ENCODE data around the gene MED25.
A peak's percentile ranks its signal among the peaks of the same experiment; 100 is the strongest.

MED25 gene

DNA sequence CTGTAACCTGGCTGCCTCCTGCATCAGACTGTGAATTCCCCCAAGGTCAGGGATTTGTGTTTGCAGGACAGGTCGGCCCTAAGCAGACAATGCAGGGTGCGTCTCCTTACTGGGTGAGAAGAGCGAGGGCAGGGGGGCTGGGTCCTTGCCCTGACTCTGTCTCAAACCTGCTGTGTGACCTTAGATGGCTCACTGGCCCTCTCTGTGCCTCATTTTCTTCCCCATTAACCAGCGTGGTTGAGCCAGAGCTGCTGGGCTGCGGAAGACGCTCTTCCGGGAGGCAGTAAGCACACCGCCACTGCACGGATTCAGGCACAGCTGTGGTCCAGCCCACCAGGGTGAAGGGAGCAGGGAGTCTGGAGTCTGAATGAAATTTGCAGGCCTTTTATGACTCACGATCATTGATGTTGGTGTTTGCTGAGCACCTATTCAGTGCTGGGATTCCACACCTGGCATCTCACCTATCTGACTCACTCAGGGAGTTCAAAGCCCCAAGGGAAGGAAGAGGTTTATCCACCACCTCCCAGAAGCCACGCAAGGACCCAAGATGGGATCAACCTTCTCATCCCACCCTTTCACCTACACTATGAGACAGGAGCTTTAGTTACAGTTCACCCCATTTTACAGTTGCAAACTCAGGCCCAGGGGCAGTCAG is 56.5 kb downstream of the MED25 start:
- ChIA-PET POLR2A (interaction anchor here (3.5 kb wide), 1 partner anchor 62 kb away, joined by 14 read pairs; the partner anchor contains the start of gene FUZ), CTCF (no interaction called here)
- TF ChIP-seq ELF4 (IDR thresholded peaks at IDR 0.05) (no peak), ZNF384 (IDR thresholded peaks at IDR 0.05) (no peak), HDGF (IDR thresholded peaks at IDR 0.05; ENCODE audit: borderline replicate concordance) (no peak), PKNOX1 (IDR thresholded peaks at IDR 0.05) (no peak), CTBP1 (IDR thresholded peaks at IDR 0.05; ENCODE audit: borderline replicate concordance) (no peak), LEF1 (IDR thresholded peaks at IDR 0.05; ENCODE audit: borderline replicate concordance) (no peak), L3MBTL2 (conservative IDR thresholded peaks at IDR 0.05) (no peak), SP1 (IDR thresholded peaks at IDR 0.05) (no peak), TARDBP (IDR thresholded peaks at IDR 0.05) (no peak), FOXM1 (IDR thresholded peaks at IDR 0.05; ENCODE audit: borderline replicate concordance) (no peak), NFRKB (IDR thresholded peaks at IDR 0.05) (no peak), FOXA1 (IDR thresholded peaks at IDR 0.05) (no peak), BHLHE40 (IDR thresholded peaks at IDR 0.05; ENCODE audit: borderline replicate concordance) (no peak), SUZ12 (IDR thresholded peaks at IDR 0.05) (no peak), ARNT (IDR thresholded peaks at IDR 0.05) (no peak), FOXK2 (IDR thresholded peaks at IDR 0.05) (no peak)
- DNase-seq (ENCODE audit: extremely low spot score) = no peak

- no peak for DNase-seq (ENCODE audit: extremely low spot score)
- POLR2A ChIA-PET = interaction anchor here (1.4 to 3.5 kb wide), 3 partner anchors 11 to 62 kb away, joined by 3 to 26 read pairs (median 14); partner anchors contain the start of gene FUZ
- TF ChIP-seq SUZ12 (IDR thresholded peaks at IDR 0.05) (no peak), TARDBP (IDR thresholded peaks at IDR 0.05) (no peak), PKNOX1 (IDR thresholded peaks at IDR 0.05) (no peak), HDGF (IDR thresholded peaks at IDR 0.05; ENCODE audit: borderline replicate concordance) (no peak), FOXM1 (IDR thresholded peaks at IDR 0.05; ENCODE audit: borderline replicate concordance) (no peak), L3MBTL2 (conservative IDR thresholded peaks at IDR 0.05) (no peak), BHLHE40 (IDR thresholded peaks at IDR 0.05; ENCODE audit: borderline replicate concordance) (no peak), FOXA1 (IDR thresholded peaks at IDR 0.05) (no peak), CTBP1 (IDR thresholded peaks at IDR 0.05; ENCODE audit: borderline replicate concordance) (no peak), ARNT (IDR thresholded peaks at IDR 0.05) (no peak), NFRKB (IDR thresholded peaks at IDR 0.05) (no peak), FOXK2 (IDR thresholded peaks at IDR 0.05) (no peak), LEF1 (IDR thresholded peaks at IDR 0.05; ENCODE audit: borderline replicate concordance) (no peak), ELF4 (IDR thresholded peaks at IDR 0.05) (no peak), ZNF384 (IDR thresholded peaks at IDR 0.05) (no peak), SP1 (IDR thresholded peaks at IDR 0.05) (no peak)
- CTCF ChIA-PET = no interaction called here
Measured at GRCh38 chr19:49875177-49875576, 57.1 kb downstream of the MED25 start.

DNA sequence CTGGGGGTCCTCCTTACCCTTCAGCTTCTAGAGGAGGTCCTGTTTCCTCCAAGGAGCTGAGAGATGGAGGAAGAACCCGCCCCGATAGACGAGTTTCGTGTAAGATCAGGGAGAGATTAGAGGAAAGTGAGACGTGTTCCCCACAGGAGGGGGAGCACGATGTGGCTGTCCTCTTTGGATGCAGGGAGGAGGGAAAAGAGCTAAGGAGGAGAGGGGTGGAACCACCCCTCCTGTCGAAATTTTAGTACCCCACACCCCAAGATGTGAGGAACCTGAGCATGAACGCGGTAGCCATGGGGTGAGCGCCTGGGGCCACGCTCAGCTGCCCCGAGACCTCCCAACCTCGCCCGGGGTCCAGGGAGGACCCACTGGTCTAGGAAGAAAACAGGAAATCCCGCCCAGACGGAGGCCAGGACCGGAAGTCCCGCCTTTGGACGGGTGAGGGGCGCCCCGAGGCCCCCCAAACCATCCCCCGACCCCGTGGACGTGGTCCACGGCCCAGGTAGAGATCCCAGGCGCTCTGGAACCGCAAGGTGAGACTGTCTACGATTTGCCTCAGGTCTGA is 57.9 kb downstream of the MED25 start:
- DNase-seq (ENCODE audit: extremely low spot score) = peak; percentile 57
- ChIA-PET POLR2A (interaction anchor here (0.7 to 3.5 kb wide), 12 partner anchors 7 to 68 kb away, joined by 3 to 26 read pairs (median 10); partner anchors contain the start of genes ATF5, FUZ, NUP62 and PTOV1), CTCF (interaction anchor here (0.6 kb wide), 1 partner anchor 371 kb away, joined by 4 read pairs; no protein-coding TSS in a partner anchor)
- no peak for TF ChIP-seq SP1 (IDR thresholded peaks at IDR 0.05)

GRCh38 chr19:49876422-49877019 is 58.4 kb downstream of the MED25 start:
- DNase-seq (ENCODE audit: extremely low spot score) = peak; percentile 80
- CTCF ChIA-PET = no interaction called here
- POLR2A ChIA-PET = interaction anchor here (0.7 to 3.5 kb wide), 16 partner anchors 8 to 200 kb away, joined by 3 to 26 read pairs (median 4); partner anchors contain the start of genes ATF5, FUZ, NUP62 and PTOV1
- TF ChIP-seq CTBP1 (IDR thresholded peaks at IDR 0.05; ENCODE audit: borderline replicate concordance) = no peak
- TF ChIP-seq L3MBTL2 (conservative IDR thresholded peaks at IDR 0.05) = peak; percentile 64
- peak; percentile 68 for TF ChIP-seq PKNOX1 (IDR thresholded peaks at IDR 0.05)

DNA sequence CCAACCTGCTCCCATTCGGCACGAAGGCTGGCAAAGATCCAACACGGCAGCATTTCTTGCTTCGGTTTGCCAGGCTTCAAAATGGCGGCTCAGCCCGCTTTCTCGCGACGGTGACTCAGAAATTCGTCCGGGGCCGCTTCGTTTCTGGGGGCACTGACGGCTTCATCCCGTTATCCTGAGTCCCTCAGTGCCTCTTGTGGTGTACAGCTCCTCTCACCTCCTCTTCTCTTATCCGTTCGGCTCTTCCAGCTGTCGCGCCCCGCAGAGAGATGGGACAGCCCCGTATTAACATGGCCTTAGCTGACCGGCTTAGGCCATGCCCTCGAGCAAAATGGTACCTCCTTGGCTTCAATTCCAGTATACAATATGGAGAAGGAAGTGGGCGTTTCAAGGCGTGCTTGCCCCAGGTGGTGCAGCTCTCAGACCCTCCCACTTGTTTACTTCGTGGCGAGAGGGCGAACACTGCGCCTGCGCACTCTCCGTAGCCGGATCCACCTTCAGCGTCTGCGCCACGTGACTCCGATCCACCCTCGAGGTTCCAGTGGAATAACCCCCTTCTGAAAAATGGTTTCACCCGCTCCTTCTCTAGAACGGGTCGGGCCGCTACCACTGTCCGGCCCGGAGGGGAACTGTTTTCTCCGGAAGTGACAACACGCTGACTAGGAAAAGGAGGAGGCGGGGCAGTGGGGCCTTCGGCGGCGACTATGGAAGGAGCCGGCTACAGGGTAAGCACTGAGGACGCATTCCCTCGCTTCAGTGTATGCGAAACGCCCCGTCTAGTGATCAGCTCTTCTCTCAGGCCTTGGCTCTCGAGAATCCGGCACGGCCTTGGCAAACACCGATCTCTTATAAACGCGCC is 59.2 kb downstream of the MED25 start, which contains the start of the genes AKT1S1 and TBC1D17:
Gene AKT1S1, minus strand, starts transcription at position 336 of the 859 bp plus-strand sequence. CDS start 4,060 bp downstream, outside the sequence.
Gene TBC1D17, plus strand, starts transcription at position 683 of the 859 bp plus-strand sequence. Its CDS starts 22 bp downstream, at position 705.
- DNase-seq (ENCODE audit: extremely low spot score) = peak; percentile 90
- CTCF ChIA-PET = no interaction called here

More for the DNA sequence above, 59.2 kb downstream of the MED25 start, which contains the start of the genes AKT1S1 and TBC1D17:
- TF ChIP-seq NFRKB (IDR thresholded peaks at IDR 0.05) (no peak), L3MBTL2 (conservative IDR thresholded peaks at IDR 0.05) (peak; percentile 24), FOXM1 (IDR thresholded peaks at IDR 0.05; ENCODE audit: borderline replicate concordance) (no peak), ELF4 (IDR thresholded peaks at IDR 0.05) (peak; percentile 45; the same call in 1 of the 2 replicates), SUZ12 (IDR thresholded peaks at IDR 0.05) (no peak), SP1 (IDR thresholded peaks at IDR 0.05) (no peak), ARNT (IDR thresholded peaks at IDR 0.05) (no peak), FOXK2 (IDR thresholded peaks at IDR 0.05) (peak; percentile 100)
- POLR2A ChIA-PET = interaction anchor here (0.8 to 3.5 kb wide), 14 partner anchors 9 to 201 kb away, joined by 3 to 26 read pairs (median 6); partner anchors contain the start of genes ATF5, FUZ, NUP62 and PTOV1
